ENCODE results near the gene NPY5R.

DNA sequence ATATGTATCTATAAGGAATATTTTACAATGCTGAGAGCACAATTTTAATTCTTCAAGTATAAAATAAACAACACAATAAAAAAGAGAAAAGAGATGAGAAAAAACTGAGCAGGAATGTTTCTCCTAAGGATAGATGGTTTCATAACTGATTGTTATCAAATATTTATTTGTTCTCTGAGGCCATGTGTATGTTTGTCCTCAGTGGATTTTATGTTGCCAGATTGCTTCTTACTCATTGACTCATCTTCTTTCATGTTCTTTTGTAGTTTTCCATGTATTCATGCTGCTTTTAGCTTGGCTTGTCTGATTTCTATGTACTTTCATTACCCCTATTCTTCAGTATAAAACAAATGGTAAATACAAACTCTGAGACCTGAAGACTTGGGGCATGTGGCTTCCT is 41.2 kb downstream of the NPY5R start:
- TF ChIP-seq, protein P1, sequence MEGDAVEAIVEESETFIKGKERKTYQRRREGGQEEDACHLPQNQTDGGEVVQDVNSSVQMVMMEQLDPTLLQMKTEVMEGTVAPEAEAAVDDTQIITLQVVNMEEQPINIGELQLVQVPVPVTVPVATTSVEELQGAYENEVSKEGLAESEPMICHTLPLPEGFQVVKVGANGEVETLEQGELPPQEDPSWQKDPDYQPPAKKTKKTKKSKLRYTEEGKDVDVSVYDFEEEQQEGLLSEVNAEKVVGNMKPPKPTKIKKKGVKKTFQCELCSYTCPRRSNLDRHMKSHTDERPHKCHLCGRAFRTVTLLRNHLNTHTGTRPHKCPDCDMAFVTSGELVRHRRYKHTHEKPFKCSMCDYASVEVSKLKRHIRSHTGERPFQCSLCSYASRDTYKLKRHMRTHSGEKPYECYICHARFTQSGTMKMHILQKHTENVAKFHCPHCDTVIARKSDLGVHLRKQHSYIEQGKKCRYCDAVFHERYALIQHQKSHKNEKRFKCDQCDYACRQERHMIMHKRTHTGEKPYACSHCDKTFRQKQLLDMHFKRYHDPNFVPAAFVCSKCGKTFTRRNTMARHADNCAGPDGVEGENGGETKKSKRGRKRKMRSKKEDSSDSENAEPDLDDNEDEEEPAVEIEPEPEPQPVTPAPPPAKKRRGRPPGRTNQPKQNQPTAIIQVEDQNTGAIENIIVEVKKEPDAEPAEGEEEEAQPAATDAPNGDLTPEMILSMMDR (conservative IDR thresholded peaks at IDR 0.05; ENCODE audit: low read depth, low read length) = no peak
- TF ChIP-seq EZH2 (IDR thresholded peaks at IDR 0.05; ENCODE audit: borderline replicate concordance, low read depth, low read length, poor library complexity, severe bottlenecking) = no peak

Measured in A673 (cell line).